ENCODE data around the gene RSAD1.

GRCh38 chr17:50479522-50480141, 972 bp downstream of the RSAD1 start:
- TF ChIP-seq CTCF (IDR thresholded peaks at IDR 0.05) (peak; percentile 24 to 61 (median 56)), POLR2A (IDR thresholded peaks at IDR 0.05) (no peak)
